GM12801 (cell line): Measurements from ENCODE around the gene HES5.

Source experiments
- TF ChIP-seq, protein P1 (sequence below): IDR thresholded peaks from one replicate; pipeline ENCODE4 v1.5.1; 2011; ENCODE audit warnings: control low read depth; ENCODE audit not compliant: insufficient read length; ENCODE audit errors: extremely low read depth

The HES5 gene

GRCh38 chr1:2499986-2500596, 30.0 kb downstream of the HES5 start:
- TF ChIP-seq, protein P1, sequence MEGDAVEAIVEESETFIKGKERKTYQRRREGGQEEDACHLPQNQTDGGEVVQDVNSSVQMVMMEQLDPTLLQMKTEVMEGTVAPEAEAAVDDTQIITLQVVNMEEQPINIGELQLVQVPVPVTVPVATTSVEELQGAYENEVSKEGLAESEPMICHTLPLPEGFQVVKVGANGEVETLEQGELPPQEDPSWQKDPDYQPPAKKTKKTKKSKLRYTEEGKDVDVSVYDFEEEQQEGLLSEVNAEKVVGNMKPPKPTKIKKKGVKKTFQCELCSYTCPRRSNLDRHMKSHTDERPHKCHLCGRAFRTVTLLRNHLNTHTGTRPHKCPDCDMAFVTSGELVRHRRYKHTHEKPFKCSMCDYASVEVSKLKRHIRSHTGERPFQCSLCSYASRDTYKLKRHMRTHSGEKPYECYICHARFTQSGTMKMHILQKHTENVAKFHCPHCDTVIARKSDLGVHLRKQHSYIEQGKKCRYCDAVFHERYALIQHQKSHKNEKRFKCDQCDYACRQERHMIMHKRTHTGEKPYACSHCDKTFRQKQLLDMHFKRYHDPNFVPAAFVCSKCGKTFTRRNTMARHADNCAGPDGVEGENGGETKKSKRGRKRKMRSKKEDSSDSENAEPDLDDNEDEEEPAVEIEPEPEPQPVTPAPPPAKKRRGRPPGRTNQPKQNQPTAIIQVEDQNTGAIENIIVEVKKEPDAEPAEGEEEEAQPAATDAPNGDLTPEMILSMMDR: no peak

DNA sequence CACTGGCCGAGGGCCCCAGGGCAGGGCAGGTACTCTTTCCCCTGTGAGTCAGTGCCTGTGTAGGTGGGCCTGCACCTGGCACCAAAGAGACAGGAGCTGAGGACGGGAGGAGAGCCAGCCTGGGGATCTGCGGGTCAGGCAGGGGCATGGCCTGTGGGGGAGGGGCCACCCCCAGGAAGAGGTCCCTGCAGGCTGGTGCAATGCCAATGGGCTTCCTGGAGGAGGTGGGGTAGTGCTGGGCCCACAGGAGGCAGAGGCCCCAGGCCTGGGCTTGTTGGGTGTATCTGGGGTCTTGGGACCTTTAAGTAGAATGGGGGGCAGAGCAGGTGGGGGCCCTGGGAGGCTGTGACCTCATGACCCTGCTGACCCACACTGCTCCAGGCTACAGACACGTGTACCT, 30.8 kb downstream of the HES5 start:
- TF ChIP-seq, protein P1: no peak

DNA sequence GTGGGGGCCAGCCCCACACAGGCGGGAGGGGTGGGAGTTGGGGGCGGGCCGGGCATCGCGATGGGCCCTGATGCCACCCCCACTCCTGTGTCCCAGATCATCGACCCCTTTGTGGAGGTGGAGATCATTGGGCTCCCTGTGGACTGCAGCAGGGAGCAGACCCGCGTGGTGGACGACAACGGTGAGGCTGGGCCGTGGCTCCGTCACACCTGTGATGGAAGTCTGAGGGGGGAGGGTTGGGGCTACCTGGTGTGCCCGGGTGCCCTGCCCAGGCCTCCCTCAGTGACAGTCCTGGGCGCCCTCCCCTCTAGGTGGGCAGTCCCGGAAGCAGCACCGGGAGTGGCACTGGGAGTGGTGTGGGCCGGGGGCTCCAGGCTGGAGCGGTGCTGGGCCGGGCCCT, 31.4 kb downstream of the HES5 start:
- TF ChIP-seq, protein P1: no peak

GRCh38 chr1:2497891-2498290, 32.2 kb downstream of the HES5 start:
- TF ChIP-seq, protein P1: no peak

- TF ChIP-seq, protein P1: no peak
These were observed 33.3 kb downstream of the HES5 start for GRCh38 chr1:2496746-2497145.

GRCh38 chr1:2496087-2496622, 33.9 kb downstream of the HES5 start:
- TF ChIP-seq, protein P1: no peak

- TF ChIP-seq, protein P1: no peak
These were observed 34.5 kb downstream of the HES5 start for GRCh38 chr1:2495546-2495945.
